HG02981 (cell line): ENCODE measurements around the gene RPS26.
A peak's percentile ranks its signal among the peaks of the same experiment; 100 is the strongest.
"Not testable (repeated sequence)": the region's sequence is repeated elsewhere in the genome, so short reads cannot be mapped to it uniquely, and the experiment has no call there.

Experiments used
- ATAC-seq: cut with Tn5 transposase; IDR thresholded peaks from one replicate; pipeline ENCODE4 v1.9.1; 2021; ENCODE audit warnings: mild to moderate bottlenecking, moderate library complexity; ENCODE audit not compliant: unreplicated experiment

Gene RPS26

GRCh38 chr12:56041552-56042429, at the start of gene RPS26:
RPS26 (plus strand) TSS chr12:56041918; CDS start chr12:56042167, 249 bp downstream.
- ATAC-seq = peak; percentile 97

DNA sequence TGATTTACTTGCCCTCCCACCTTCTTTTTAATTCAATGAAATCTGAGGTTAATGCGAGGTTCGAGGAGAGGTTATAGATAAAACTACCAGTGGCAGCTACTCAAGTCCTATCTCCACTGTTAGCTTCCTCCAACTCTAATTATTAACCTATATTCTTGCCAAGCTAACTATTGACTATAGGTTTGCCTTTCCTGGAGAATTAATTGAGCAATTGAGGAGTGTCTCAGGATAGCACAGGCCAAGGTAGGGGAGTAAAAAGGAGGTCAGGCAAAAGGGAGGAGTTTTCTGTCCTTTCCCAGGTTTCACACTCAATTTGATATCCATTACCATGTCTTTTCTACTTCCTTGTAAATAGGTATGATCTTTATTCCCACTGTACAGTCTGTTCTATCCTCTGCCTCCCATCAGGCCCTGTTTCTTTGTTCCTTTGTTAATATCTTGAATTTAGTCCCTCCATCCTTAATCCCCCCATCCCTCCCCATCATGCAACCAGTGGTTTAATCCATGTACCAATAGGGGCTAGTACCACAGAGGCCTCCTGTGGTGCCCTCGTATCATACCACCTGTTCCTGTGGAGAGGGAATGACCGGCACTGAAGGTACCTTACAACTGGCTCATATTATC, 48.4 kb upstream of the RPS26 start:
- ATAC-seq = no peak

DNA sequence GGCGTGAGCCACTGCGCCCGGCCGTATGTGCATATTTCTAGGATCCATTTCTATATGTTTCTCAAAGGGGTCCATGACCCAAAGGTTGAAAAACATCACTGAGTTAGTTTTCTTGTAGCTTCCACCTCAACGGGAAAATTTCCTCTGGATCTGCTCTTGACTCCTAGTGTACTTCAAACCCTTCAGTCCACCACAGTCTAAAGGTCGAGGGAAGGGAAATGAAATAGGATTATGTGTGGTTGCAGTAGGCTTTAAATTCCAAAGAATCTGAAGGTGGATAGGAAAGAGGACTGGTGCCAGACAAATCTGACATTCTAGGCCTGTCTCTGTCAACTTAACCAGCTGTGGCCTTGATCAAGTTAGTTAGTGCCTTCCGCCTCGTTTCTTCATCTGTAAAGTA, 46.4 kb upstream of the RPS26 start:
- ATAC-seq = no peak

- ATAC-seq = no peak
Observed at GRCh38 chr12:55996201-55996714, 45.5 kb upstream of the RPS26 start.

- ATAC-seq = peak; percentile 100
Observed at GRCh38 chr12:55996715-55997534, 44.8 kb upstream of the RPS26 start, which contains the start of gene SUOX. SUOX (plus strand) TSS chr12:55997276; CDS start chr12:56002222, 4,946 bp downstream.

GRCh38 chr12:55997535-55997859, 44.2 kb upstream of the RPS26 start:
- ATAC-seq = no peak

DNA sequence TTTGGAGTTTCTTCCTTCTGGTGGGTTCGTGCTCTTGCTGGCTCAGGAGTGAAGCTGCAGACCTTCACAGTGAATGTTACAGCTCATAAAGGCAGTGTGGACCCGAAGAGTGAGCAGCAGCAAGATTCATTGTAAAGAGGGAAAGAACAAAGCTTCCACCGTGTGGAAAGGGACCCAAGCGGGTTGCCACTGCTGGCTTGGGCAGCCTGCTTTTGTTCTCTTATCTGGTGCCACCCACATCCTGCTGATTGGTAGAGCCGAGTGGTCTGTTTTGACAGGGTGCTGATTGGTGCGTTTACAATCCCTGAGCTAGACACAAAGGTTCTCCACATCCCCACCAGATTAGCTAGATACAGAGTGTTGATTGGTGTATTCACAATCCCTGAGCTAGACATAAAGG, 42.2 kb upstream of the RPS26 start:
- ATAC-seq = not testable (repeated sequence)

DNA sequence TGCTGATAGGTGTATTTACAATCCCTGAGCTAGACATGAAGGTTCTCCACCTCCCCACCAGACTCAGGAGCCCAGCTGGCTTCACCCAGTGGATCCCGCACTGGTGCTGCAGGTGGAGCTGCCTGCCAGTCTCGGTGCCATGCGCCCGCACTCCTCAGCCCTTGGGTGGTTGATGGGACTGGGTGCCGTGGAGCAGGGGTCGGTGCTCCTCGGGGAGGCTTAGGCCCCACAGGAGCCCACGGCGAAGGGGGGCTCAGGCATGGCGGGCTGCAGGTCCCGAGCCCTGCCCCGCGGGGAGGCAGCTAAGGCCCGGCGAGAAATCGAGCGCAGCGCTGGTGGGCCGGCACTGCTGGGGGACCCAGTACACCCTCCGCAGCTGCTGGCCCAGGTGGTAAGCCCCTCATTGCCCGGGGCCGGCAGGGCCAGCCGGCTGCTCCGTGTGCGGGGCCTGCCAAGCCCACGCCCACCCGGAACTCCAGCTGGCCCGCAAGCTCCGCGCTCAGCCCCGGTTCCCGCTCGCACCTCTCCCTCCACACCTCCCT, 41.6 kb upstream of the RPS26 start:
- ATAC-seq = not testable (repeated sequence)

DNA sequence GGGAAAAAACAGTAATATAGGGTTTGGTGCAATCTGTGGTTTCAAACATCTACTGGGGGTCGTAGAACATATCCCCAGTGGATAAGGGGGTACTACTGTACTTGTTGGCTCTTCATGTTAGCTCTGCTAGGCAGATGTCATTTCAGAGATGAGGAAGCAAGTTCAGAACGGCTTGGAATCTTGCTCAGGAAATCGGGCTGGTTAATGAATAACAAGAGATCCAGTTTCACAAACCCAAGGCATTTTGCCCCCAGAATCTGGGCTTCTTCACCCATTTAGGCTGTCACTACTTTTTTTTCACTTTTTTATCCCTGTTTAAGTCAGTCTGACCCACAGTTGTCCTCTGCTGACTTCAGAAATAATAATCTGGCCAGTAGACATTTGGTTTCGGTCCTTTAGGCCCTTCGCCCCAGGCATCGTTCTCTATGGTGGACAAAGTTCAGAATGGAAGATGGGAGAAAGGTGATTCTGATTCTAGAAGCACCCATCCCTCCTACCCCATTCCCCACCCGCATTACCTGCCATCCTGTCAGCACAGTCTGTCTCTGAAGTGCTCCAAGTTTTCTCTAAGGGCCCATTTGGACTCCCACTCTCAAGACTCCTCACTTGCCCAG, 40.1 kb upstream of the RPS26 start:
- no peak for ATAC-seq

DNA sequence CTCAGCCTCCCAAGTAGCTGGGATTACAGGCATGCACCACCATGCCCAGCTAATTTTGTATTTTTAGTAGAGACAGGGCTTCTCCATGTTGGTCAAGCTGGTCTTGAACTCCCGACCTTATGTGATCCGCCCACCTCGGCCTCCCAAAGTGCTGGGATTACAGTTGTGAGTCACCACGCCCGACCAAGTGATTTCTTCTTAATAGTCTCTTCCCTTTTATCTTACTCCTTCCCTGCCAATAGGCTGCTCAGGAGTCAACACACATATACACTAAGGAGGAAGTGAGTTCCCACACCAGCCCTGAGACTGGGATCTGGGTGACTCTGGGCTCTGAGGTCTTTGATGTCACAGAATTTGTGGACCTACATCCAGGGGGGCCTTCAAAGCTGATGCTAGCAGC, 38.3 kb upstream of the RPS26 start:
- ATAC-seq = not testable (repeated sequence)

GRCh38 chr12:56004211-56004610, 37.5 kb upstream of the RPS26 start:
- ATAC-seq = no peak

GRCh38 chr12:56007564-56008559, 33.9 kb upstream of the RPS26 start:
- peak; percentile 31 for ATAC-seq

DNA sequence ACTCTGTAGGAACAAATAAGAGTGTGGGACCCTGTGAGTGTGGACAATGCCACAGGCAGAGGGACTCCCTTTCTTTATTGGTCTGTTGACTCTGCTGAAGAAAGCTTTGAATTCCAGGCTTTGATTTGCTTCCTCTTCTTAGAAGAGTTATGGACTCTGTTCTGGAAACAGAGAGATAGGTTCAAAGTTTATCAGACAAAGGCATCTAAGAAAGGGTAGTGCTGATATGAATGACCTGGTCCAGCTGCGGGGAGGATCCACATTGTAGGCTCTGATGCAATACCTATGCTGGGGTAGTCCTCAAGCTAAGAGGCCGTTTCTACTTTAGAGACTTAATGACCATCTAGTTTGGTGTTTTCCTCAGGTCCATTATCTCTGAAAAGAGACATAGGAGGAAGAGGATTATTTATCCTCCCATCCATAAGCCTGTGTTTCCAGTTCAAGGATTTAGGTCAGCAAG, 31.6 kb upstream of the RPS26 start:
- ATAC-seq = no peak

DNA sequence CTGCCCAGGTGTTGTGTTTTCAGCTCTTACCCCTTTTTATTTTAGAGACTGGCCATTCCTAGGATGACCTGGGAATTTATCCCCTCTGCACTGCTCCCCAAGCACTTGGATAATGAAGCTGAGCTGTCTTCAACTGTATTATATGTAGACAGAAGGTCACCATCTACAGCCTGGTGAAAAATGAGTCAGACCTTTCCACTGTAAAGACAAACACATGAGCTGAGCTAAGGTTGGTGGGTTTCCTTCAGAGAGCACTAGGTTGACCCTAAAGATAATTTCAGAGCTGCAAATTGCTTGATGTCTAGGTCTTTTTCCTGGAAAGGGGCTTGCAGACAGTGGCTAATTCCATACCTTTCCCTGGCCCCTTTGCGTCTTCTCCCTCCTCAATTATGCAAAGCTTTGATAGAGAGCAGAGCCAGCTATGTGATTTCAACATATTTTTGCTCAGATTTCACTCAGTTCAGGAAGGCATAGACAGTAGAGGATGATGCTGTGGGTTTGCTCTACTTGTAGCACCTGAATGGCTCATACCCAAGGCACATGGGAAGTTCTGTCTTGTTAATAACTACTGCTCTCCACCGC, 30.1 kb upstream of the RPS26 start:
- ATAC-seq = no peak

- no peak for ATAC-seq
Observed at GRCh38 chr12:56013482-56013881, 28.2 kb upstream of the RPS26 start.

DNA sequence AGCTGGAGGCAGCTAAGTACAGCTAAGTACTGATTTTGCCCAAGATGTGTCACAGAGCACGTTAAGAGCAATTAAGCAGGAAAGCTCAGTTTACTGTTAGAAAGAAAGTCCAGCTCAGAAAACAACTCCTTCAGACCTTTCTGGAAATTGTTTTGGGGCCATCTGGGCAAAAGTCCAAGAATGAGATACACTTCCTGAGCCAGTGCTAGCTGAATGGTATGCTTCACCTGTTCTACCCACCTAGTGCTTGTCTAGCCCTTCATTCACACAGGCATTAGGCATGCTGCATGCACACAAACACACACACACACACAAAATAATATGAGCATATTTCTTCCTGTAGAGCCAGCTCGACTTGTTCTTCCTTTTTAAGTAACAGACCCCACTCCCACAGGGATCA, 27.5 kb upstream of the RPS26 start:
- no peak for ATAC-seq

- ATAC-seq = no peak
Observed at GRCh38 chr12:56017181-56017580, 24.5 kb upstream of the RPS26 start.

GRCh38 chr12:56018356-56018755, 23.4 kb upstream of the RPS26 start:
- no peak for ATAC-seq
